ENCODE measurements around the gene UBASH3A. TPM values are rescaled to one million over a fixed set of nuclear protein-coding genes. Genes with fewer than 3 reads are reported as not detected.

UBASH3A gene
- total and polyA plus RNA-seq, 2 donors (not counting 1 experiment from before 2014, with no cell fraction given): 0.12 to 0.33 TPM

GRCh38 chr21:42374457-42374856 is 29.2 kb upstream of the UBASH3A start:
- Mint-ChIP-seq H3K27me3 (peaks cover 19% of the 10 kb centered on the region), H3K4me1 (peaks cover 3% of the 10 kb centered on the region), H3K27ac (no peak overlapping the region), H3K4me3 (no peak overlapping the region), H3K9me3 (ENCODE audit: insufficient read depth) (no peaks in the 10 kb centered on the region)
- Histone ChIP-seq H3K4me1 (ENCODE audit: control insufficient read depth in 2 of 2, insufficient read depth in 2 of 2, low read length in 2 of 2) (peaks cover 3 to 4% of the 10 kb centered on the region in 2 donors), H3K27me3 (replicated peaks in 1 of 4; ENCODE audit: control extremely low read depth in 1 of 4, control insufficient read depth in 3 of 4, insufficient read depth in 4 of 4, low read length in 3 of 4) (peaks cover 0 to 14% (median 0%) of the 10 kb centered on the region in 4 experiments), H3K27ac (ENCODE audit: low read length in 2 of 2) (no peak overlapping the region), H2AFZ (ENCODE audit: insufficient read depth, low read depth, low read length, poor library complexity, severe bottlenecking) (no peak overlapping the region), H3K4me2 (replicated peaks; ENCODE audit: low read depth, low read length, poor library complexity, severe bottlenecking) (no peak overlapping the region), H3K36me3 (replicated peaks in 1 of 2; ENCODE audit: control extremely low read depth in 1 of 2, control insufficient read depth in 1 of 2, extremely low read depth in 1 of 2, insufficient read depth in 2 of 2, low read length in 1 of 2) (no peaks in the 10 kb centered on the region), H3K9ac (ENCODE audit: low read length) (no peak overlapping the region), H3K79me2 (ENCODE audit: control insufficient read depth, insufficient read depth, low read length) (no peaks in the 10 kb centered on the region), H4K20me1 (ENCODE audit: control insufficient read depth, insufficient read depth, low read length, poor library complexity, severe bottlenecking) (no peaks in the 10 kb centered on the region), H3K9me3 (ENCODE audit: control extremely low read depth in 1 of 3, control insufficient read depth in 2 of 3, insufficient read depth in 1 of 3, low read length in 2 of 3) (no peaks in the 10 kb centered on the region), H3K4me3 (ENCODE audit: control extremely low read depth in 1 of 5, extremely low read depth in 1 of 5, insufficient read depth in 1 of 5, low read depth in 2 of 5, low read length in 4 of 5) (no peak overlapping the region)
- intact Hi-C loops (cut with micrococcal nuclease): no loop called here
- ChIA-PET POLR2A (no interaction called here), CTCF (interaction anchor here (2.0 kb wide), 1 partner anchor 37 kb away, joined by 5 read pairs; no protein-coding TSS in a partner anchor)
- DNase-seq: no peak
- TF ChIP-seq EZH2 (IDR thresholded peaks at IDR 0.05; ENCODE audit: borderline replicate concordance, insufficient read depth, low read depth, low read length, poor library complexity, severe bottlenecking): no peak
- TF ChIP-seq CTCF (IDR thresholded peaks at IDR 0.05): no peak
- ATAC-seq (ENCODE audit: low read depth): no peak
- 87% methylated on average over 4 of the region's 7 CpGs for WGBS (ENCODE audit: insufficient coverage)

- CTCF ChIA-PET: interaction anchor here (2.0 kb wide), 1 partner anchor 37 kb away, joined by 5 read pairs; no protein-coding TSS in a partner anchor
- POLR2A ChIA-PET: no interaction called here
- TF ChIP-seq EZH2 (IDR thresholded peaks at IDR 0.05; ENCODE audit: borderline replicate concordance, insufficient read depth, low read depth, low read length, poor library complexity, severe bottlenecking) (no peak), CTCF (IDR thresholded peaks at IDR 0.05) (no peak)
- Histone ChIP-seq H3K4me3 (ENCODE audit: control extremely low read depth in 1 of 5, extremely low read depth in 1 of 5, insufficient read depth in 1 of 5, low read depth in 2 of 5, low read length in 4 of 5) (no peak overlapping the region), H3K79me2 (ENCODE audit: control insufficient read depth, insufficient read depth, low read length) (no peaks in the 10 kb centered on the region), H3K27me3 (replicated peaks in 1 of 4; ENCODE audit: control extremely low read depth in 1 of 4, control insufficient read depth in 3 of 4, insufficient read depth in 4 of 4, low read length in 3 of 4) (peaks cover 0 to 14% (median 0%) of the 10 kb centered on the region in 4 experiments), H3K27ac (ENCODE audit: low read length in 2 of 2) (no peak overlapping the region), H3K36me3 (replicated peaks in 1 of 2; ENCODE audit: control extremely low read depth in 1 of 2, control insufficient read depth in 1 of 2, extremely low read depth in 1 of 2, insufficient read depth in 2 of 2, low read length in 1 of 2) (no peaks in the 10 kb centered on the region), H4K20me1 (ENCODE audit: control insufficient read depth, insufficient read depth, low read length, poor library complexity, severe bottlenecking) (no peaks in the 10 kb centered on the region), H3K4me2 (replicated peaks; ENCODE audit: low read depth, low read length, poor library complexity, severe bottlenecking) (no peak overlapping the region), H2AFZ (ENCODE audit: insufficient read depth, low read depth, low read length, poor library complexity, severe bottlenecking) (no peak overlapping the region), H3K9me3 (ENCODE audit: control extremely low read depth in 1 of 3, control insufficient read depth in 2 of 3, insufficient read depth in 1 of 3, low read length in 2 of 3) (peaks cover 0 to 3% (median 0%) of the 10 kb centered on the region in 3 donors), H3K4me1 (ENCODE audit: control insufficient read depth in 2 of 2, insufficient read depth in 2 of 2, low read length in 2 of 2) (peaks cover 9% of the 10 kb centered on the region in 2 donors), H3K9ac (ENCODE audit: low read length) (no peak overlapping the region)
- intact Hi-C loops (cut with micrococcal nuclease): no loop called here
- no peak overlapping the region for H3K4me3 Mint-ChIP-seq
- no peak overlapping the region for H3K27ac Mint-ChIP-seq
- WGBS (ENCODE audit: insufficient coverage): 58% methylated on average over 20 of the region's 23 CpGs
- no peak for DNase-seq
- H3K4me1 Mint-ChIP-seq: peaks cover 8% of the 10 kb centered on the region
- H3K27me3 Mint-ChIP-seq: peaks cover 19% of the 10 kb centered on the region
- H3K9me3 Mint-ChIP-seq (ENCODE audit: insufficient read depth): no peaks in the 10 kb centered on the region
- no peak for ATAC-seq (ENCODE audit: low read depth)
These were observed 28.7 kb upstream of the UBASH3A start for GRCh38 chr21:42374864-42375499.

Measured in B cell (primary cell).